Kidney epithelial cell (primary cell): ENCODE measurements around the gene NPR2. TPM values are rescaled to one million over a fixed set of nuclear protein-coding genes. Genes with fewer than 3 reads are reported as not detected.

Experiments used
- DNase-seq: peaks from one replicate; pipeline ENCODE4 v3.0.0-alpha.2; 2010; ENCODE audit warnings: low read depth
- H3K27me3 ChIP-seq: 2 replicates; pipeline ENCODE4 v1.6.0; 2011; ENCODE audit warnings: low read length; ENCODE audit not compliant: control insufficient read depth, insufficient read depth
- H3K36me3 ChIP-seq: 2 replicates; pipeline ENCODE4 v1.5.1; 2011; ENCODE audit warnings: low read length; ENCODE audit not compliant: control insufficient read depth, insufficient read depth
- H3K4me3 ChIP-seq: 2 replicates; pipeline ENCODE4 v1.5.1; 2011; ENCODE audit warnings: low read depth, mild to moderate bottlenecking, control low read depth, low read length
- total RNA-seq: library from RNA; depleted of rRNA; stranded (reverse); fragments of >200 nt; gene quantifications from 2 replicates; pipeline ENCODE4 v1.2.3, GENCODE V29; 2015
- TF ChIP-seq, protein P1 (sequence below): IDR thresholded peaks from 2 replicates; pipeline ENCODE4 v1.5.1; 2011; ENCODE audit warnings: mild to moderate bottlenecking, moderate library complexity, low read length, control low read depth, inconsistent platforms; ENCODE audit not compliant: insufficient read depth, poor library complexity, severe bottlenecking

The NPR2 gene
- total RNA-seq, 1 donor from 2014 or later: 35.9 TPM

DNA sequence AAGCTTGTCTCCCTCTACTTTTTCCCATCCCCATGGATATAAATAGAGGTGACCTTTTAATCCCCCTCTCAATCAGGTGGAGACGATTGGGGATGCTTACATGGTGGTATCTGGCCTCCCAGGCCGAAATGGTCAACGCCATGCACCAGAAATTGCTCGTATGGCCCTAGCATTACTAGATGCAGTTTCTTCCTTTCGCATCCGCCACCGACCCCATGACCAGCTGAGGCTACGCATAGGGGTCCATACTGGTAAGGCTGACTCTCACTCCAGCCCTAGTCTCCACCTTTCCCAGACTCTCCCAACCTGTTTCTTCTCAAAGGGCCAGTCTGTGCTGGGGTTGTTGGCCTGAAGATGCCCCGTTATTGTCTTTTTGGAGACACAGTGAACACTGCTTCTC is 17.0 kb downstream of the NPR2 start:
- TF ChIP-seq, protein P1, sequence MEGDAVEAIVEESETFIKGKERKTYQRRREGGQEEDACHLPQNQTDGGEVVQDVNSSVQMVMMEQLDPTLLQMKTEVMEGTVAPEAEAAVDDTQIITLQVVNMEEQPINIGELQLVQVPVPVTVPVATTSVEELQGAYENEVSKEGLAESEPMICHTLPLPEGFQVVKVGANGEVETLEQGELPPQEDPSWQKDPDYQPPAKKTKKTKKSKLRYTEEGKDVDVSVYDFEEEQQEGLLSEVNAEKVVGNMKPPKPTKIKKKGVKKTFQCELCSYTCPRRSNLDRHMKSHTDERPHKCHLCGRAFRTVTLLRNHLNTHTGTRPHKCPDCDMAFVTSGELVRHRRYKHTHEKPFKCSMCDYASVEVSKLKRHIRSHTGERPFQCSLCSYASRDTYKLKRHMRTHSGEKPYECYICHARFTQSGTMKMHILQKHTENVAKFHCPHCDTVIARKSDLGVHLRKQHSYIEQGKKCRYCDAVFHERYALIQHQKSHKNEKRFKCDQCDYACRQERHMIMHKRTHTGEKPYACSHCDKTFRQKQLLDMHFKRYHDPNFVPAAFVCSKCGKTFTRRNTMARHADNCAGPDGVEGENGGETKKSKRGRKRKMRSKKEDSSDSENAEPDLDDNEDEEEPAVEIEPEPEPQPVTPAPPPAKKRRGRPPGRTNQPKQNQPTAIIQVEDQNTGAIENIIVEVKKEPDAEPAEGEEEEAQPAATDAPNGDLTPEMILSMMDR: no peak
- Histone ChIP-seq H3K4me3 (no peak overlapping the region), H3K27me3 (no peaks in the 10 kb centered on the region), H3K36me3 (no peaks in the 10 kb centered on the region)
- no peak for DNase-seq

DNA sequence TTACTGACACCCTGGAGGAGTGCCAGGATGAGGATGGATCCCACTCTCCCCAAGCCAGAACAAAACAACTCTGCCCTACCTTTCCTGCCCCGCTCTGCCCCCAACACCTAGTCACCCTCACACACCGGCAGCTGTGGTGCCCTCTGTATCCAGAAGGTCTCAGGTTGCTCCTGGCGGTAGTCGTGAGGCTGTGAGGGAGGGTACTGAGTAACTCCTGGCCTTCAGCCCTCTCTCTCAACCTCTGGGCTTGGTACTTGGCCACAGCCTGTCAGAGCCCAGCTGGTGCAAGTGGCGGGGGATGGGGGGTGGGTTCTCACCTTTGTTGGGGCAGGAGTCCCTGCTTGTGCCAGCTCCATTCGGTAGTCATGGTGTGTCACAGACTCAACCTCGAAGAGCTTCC is 18.7 kb downstream of the NPR2 start:
- no peak overlapping the region for H3K4me3 ChIP-seq
- H3K36me3 ChIP-seq: no peaks in the 10 kb centered on the region
- TF ChIP-seq, protein P1: no peak
- DNase-seq: no peak
- H3K27me3 ChIP-seq: no peaks in the 10 kb centered on the region

DNA sequence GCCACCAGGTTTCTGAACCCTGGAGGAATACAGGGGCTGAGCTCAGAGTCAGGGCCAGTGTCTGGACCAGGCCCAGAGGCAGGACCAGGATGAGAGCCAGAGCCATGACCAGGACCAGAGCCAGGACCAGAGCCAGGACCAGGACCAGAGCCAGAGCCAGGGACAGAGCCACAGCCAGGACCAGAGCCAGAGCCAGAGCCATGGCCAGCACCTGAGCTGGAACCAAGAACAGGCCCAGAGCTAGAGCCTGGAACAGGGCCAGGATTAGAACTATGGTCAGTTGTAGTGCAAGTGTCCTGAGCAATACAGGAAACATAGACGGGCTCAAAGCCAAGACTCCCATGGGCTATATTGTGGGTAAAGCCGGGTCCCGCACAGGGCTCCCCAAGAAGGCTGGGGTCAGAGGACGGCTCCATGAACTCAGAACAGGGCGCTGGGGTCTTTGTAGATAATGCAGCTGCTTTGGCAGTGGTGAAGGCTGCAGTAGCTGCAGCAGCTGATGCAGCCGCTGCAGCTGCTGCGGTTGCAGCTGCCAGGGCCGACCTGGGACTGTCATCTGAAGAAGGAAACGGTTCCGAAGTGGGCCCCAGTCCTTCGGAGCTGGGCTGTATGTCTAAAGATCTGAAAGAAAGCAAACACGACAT is 20.1 kb downstream of the NPR2 start:
- H3K36me3 ChIP-seq: no peaks in the 10 kb centered on the region
- no peak for DNase-seq
- TF ChIP-seq, protein P1: no peak
- peak overlapping the region; percentile 36 for H3K4me3 ChIP-seq
- H3K27me3 ChIP-seq: no peaks in the 10 kb centered on the region

DNA sequence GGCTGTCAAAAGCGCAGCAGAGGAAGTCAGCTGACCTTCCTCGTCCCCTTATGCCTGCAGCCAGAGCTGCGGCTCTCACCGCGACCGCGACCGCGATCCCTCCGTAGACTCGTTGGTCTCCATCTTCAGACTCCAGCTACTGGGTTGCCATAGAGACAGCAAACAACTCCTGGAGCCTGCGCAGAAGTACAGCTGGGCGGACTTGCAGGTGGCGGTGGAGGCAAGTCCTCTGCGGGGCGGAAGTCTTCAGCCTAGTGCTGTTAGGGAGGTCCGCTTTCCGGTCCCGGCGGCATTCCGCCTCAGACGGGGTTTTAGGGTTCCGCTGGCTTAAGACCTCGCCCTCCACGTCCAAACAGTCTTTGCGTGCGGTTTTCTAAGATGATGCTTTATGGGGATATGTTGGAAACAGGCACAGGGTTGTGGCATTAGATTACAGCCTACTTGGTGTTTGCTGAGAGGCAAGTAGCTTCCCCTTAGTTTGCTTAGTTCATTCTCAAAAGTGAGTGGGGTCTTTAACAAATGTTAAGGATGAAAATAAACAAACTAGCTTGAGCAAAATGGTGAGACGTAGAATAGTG is 20.7 kb downstream of the NPR2 start, which contains the start of gene SPAG8:
TSS of gene SPAG8 (minus strand) at position 238 of the 578 bp plus-strand sequence. CDS start at position 123, 115 bp downstream.
- no peaks in the 10 kb centered on the region for H3K36me3 ChIP-seq
- peak within 1 kb of the TSS; percentile 36 for H3K4me3 ChIP-seq
- peak; percentile 98 for DNase-seq
- TF ChIP-seq, protein P1: no peak
- H3K27me3 ChIP-seq: no peaks in the 10 kb centered on the region

DNA sequence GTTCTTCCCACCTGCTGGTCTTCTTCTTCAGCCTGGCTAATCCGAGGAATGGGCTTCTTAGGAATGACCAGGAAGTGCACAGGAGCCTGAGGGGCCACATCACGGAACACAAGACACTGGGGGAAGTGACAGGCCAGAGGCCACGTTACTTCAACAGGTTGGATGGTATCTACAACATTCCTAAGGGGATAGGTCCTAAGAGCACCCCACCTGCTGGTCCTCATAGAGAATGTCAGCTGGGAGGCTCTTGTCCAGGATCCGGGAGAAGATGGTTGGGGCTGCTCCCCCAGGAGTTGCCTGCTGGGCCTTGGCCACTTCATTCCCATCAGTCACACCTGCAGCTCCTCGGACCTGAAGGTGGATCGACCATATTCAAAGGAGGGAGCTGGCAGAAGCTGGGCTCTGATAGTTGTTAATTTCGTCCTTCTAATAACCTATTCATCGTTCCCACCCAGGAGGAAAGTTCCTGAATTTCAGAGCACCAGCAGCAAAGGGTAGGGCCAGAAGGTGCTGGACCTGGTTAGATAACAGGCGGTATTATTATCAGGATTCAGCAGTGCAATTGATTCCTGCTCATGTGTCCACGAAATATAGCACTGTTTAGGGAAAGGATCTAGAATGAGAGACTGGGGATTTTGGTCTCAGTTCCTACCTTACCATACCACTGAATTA is 22.2 kb downstream of the NPR2 start:
- no peak for DNase-seq
- H3K27me3 ChIP-seq: no peaks in the 10 kb centered on the region
- TF ChIP-seq, protein P1: peak; percentile 31
- H3K36me3 ChIP-seq: no peaks in the 10 kb centered on the region
- H3K4me3 ChIP-seq: no peak overlapping the region
